NCI-H2196 treated with DMSO at 0.1 percent for 48 hours (cell line): ENCODE results near the gene MCHR2.

Source experiments
- DNase-seq: peaks from one replicate; lab custom pipeline; 2025; ENCODE audit not compliant: unreplicated experiment; lab: John Stamatoyannopoulos, UW

Gene MCHR2

DNA sequence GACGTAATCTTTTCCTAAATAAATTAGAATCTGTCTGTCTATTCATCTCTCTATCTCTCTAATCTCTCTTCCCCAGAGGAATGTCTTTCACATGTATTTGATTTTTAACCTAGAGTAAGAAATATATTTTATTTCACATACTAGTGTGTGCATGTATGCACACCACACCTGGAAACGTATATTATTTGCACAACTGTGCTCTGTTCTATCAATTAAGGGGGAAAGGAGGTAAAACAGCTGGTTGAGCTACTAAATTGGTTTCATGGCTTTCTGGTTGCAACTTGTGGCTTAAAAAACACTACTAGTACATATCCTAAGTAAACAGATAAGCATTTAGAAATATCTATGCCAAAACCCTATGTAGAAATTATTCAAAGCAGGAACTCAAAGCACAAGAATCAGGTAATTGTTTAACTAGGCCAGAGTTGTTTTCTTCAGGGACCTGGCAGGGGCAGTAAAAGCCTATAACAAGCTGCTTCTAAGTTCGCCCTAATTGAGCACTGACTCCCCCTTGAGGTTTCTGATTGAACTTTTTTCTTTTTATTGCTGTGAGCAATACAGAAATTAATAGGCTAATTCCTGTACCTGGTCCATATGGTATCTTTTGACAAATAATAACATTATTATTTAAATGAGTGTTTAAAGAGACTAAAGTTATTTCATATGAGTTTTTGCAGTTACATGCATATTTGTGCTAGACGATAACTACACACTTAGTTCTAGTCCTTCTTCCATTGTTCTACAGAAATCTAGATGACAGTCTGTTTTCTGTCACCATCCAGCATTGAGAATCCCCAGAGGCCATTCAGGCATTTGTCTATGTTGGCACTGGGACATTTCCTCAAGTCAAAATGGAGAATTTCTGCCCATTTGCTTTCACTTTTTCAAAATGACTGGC, 88.6 kb downstream of the MCHR2 start:
- DNase-seq: peak; percentile 3

DNA sequence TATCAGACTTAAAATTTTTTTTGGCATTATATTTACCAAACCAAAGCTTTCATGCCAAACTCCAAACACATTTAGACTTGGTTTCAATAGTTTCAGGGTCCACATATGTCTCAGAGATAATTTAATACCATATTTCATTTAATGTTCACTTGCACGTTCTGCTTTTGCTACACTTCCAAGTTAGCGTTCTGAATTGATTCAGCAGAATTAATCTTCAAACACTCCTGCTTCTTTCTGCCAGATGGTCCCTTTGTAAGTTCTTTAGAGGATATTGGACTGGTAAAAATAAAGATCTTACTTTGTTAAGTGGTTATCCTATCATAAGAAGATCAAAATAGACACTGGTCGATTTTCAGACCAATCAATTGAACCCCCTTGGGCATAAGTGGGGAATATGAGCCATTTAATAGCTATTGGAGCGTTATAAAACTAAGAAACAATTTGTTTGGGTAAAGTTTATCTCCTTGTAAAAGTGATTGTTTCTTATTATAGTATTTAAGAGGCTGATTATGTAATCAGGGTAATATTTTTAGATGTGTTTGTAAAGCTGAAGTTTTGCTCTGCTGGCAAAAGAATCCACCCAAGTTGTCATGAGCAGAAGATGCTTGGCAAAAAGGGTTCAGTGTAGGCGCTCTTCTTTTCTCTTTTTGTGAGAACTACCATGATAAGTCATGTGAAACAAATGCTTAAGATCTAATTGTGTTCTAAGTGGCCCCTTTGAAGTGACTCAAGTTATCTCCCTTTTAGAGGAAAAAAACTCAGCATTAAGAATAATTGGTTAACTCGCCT, 92.2 kb downstream of the MCHR2 start:
- no peak for DNase-seq

DNA sequence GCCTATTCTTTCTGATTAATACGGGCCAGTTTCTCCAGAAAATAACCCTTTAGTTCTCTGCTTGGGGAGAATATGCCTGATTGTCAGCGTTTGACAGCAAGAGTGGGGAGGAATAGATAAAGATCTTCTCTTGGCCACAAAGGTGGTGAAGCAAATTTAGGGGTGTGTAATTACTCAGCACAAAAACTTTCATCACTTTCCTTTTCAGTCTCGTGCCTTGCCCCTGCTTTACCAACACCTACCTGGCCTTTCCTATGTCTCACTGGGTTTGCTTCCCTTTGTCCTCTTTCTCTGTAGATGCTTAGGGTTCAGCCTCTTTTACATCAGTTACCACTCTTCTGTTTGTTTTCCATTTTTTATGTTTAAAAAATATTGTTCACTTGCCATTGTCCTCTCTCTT, 99.2 kb downstream of the MCHR2 start:
- DNase-seq: no peak

DNA sequence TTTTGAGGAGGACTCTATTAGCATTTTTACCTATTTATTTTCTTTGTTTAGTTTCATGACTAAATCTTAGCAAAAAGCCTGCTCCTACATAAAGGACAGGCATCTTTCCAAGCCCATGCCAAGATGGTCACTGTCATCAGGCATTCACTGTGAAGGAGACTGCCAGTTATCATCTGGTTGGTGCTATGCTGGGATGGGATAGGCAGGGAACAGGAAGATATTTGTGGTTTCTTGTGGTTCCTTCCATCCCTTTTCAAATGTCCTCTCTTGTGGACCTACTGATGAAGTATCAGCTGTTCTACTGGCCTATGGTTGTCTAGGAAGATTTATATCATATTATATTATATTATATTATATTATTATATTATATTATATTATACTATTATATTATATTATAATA, 107.0 kb downstream of the MCHR2 start:
- no peak for DNase-seq

- no peak for DNase-seq
These were observed 109.0 kb downstream of the MCHR2 start for GRCh38 chr6:99885051-99885450.

DNA sequence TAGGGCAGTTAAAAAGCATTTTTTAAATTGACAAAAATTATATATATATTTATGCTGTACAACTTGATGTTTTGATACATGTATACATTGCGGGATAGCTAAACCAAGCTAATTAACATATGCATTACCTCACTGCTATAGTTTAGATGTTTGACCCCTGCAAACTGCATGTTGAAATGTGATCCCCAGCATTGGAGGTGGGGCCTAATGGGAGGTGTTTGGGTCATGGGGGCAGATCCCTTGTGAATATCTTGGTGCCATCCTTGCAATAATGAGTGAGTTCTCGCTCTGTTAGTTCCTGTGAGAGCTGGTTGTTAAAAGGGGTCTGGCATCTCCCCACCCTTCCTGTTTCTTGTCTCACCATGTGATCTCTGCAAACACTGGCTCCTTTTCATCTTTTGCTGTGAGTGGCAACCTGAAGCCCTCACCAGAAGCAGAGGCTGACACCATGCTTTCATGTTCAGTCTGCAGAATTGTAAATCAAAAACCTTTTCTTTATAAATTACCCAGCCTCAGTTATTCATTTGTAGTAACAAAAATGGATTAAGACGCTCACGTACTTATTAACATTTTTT, 111.8 kb downstream of the MCHR2 start:
- DNase-seq: no peak

- DNase-seq: no peak
These were observed 114.6 kb downstream of the MCHR2 start for GRCh38 chr6:99879431-99879830.

DNA sequence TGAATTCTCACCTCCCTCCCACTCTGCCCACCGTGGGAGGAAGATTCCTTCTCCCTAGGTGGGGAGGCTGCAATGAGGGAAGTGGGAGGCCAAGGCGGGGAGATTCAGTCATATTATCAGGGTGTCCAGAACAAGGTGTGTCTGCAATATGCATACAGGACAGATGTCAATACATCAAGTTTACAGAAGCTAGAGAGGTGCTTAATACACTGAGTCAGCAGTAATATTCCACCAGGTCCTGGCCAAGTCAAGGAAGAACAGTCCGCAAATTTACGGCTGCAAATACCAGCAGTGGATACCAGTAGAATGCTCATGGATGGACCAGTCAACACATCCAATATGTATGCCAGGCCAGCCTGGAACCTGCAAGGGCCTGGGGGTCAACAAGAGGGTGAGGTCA, 119.0 kb downstream of the MCHR2 start:
- DNase-seq: no peak

- DNase-seq: no peak
These were observed 120.9 kb downstream of the MCHR2 start for GRCh38 chr6:99873084-99873483.

DNA sequence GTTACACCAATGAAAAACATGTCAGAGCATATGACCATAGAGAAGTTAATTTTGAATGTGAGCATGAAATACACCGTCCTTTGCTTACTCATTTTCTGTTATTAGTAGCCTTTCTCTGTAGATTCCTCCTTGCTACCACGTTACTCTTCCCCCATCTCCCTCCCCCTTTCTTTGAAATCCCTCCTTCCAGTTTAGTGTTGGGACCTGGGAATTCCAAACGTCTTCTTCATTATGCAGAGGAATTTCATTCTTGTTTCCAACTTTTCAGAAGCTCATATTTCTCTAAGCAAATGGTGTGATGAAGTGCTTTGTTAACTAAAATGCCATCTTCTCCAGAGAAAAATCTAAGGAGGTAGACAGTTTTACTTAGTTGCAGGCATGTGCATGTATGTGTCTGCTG, 122.4 kb downstream of the MCHR2 start:
- no peak for DNase-seq
